DMS79 treated with DMSO at 0.1 percent for 48 hours (cell line): Measurements from ENCODE around the gene MED27.
A peak's percentile ranks its signal among the peaks of the same experiment; 100 is the strongest.
"Not testable (repeated sequence)": the region's sequence is repeated elsewhere in the genome, so short reads cannot be mapped to it uniquely, and the experiment has no call there.

Source experiments
- DNase-seq: peaks from one replicate; lab custom pipeline; 2025; lab: John Stamatoyannopoulos, UW

The MED27 gene

GRCh38 chr9:132075853-132076252, 3.8 kb downstream of the MED27 start:
- DNase-seq = no peak

- DNase-seq = no peak
Observed at GRCh38 chr9:132074736-132075135, 4.9 kb downstream of the MED27 start.

DNA sequence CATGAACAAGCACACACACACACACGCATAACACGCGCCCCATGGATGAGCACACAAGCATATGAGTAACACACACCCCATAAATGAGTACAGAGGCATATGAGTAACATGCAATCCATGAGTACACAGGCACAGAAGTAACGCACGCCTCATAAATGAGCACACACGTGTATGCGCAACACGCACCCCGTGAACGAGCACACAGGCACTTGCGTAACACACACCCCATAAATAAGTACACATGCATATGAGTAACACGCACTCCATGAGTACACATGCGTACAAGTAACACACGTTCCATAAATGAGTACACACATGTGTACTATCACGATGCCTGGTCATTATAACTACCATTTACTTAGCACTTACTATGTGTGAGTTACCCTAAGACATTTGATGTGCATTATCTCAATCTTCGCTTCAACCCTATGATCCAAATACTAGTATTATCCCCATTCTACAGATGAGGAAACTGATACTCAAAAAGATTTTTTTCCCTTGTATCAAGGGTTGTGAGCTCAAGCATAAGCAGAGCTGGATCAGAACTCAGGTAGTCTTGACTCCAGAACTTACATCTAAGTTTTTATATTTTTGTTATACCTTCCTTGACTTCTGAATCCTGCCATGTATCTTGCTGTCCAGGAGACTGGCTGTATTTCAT, 7.7 kb downstream of the MED27 start:
- DNase-seq = no peak

DNA sequence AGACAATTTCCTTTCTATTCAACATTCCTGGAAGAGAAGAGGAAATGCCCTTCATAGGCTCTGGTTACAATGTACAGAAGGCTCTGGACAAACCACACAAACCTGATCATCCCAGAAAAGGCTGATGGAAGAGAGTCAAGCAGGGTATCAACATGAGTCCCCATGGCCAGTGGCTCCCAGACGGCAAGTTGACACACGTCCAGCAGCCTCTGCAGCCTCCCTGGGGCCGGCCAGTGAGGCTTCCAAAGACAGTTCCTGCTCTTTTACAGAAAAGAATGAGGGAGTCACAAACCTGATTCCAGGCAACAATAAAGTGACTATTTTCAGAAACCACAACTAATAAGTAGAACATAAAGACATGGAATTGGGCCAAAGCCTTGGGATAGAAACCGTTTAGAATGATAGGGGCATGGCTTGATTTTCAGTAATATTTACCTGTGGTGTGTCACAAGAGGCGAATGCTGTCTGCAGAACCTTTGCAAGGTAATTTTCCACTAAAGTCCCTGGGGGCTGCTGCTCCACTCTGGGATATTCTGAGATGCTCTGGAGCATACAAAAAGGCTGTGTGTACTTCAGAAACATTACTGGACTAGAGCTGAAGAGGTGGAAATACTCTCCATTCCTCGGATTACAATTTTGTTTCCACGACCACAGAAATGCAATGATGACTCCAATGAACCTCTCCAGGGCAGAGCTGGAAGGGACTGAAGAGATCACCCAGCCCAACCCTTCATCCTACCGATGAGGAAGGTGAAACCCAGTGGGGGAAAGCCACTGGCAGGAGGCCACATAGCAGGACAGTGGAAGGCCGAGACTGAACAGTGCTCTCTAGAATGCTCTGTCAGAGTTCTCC, 10.4 kb downstream of the MED27 start:
- peak; percentile 93 for DNase-seq

DNA sequence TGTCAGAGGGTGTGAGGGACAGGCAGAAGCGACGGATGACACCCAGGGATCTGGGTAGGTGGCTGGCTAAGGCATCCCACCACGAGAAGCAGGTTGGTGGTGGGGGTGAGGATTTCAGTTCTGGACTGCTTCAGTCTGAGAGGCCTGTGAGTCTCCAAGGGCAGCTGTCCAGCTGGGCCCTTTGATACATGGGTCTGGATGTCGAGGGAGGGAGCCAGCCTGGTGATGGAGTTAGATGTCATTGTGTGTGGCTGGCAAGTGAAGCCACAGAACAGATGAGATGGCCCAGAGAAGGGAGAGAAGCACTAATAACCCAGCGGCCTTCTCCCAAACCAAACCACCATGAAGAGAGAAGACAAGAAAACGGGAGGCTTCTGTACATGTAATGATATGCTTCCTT, 11.1 kb downstream of the MED27 start:
- DNase-seq = no peak

- no peak for DNase-seq
Observed at GRCh38 chr9:132066511-132066910, 13.2 kb downstream of the MED27 start.

DNA sequence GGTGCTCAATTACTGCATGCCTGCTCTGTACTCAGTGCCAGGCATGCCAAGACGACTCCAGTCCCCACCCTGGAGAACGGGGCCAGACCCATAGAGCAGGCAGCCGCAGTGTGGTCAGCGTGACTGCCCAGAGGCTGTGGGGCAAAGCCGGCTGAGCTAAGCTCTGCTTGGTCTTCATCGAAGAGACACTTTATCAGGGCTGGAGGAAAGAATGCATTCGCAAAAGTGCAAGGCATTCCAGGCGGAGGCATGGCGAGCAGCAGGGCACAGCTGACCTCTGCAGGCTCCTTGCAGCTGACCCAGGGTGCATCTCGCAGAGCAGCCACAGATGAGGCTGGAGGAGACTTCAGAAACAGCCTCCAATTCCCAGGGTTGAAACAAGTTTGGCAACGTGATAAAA, 13.6 kb downstream of the MED27 start:
- no peak for DNase-seq

DNA sequence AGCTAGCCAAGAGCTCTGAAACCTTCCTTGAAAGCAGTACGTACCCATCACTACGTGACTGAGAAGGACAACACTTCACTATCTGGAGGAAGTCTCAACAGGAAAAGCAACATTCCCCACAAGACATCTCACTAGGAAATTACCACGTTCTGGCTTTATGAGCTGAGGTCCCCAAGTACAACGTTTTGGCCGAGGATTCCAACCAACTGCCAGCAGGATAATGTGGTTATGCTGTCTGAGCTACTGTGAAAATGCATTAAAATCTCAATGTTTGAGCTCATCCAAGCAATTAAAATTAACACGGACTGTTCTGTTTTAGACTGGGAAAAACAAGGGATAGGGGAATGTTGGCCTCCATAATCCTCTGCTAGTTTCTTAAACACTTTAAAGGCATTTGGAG, 16.4 kb downstream of the MED27 start:
- DNase-seq = no peak

- no peak for DNase-seq
Observed at GRCh38 chr9:132062806-132063205, 16.9 kb downstream of the MED27 start.

GRCh38 chr9:132061526-132061925, 18.1 kb downstream of the MED27 start:
- no peak for DNase-seq

DNA sequence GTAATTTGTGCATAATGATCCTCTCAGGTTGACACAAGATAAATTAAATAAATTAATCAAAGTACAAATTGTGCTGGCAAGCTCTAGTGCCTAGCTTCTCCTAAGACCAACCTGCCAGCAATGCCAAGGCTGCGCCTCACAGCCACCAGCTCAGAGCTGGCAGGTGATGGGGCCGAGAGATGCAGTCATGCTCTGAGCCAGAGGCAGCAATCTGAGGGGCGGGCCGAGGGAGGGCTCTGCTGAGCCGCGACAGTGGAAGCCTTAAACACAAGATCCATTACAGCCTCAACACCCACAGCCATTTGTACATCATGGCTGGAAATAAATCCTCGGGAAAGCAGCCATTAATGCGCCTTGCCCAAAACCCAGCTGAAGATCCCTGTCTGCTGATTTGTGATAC, 20.3 kb downstream of the MED27 start:
- peak; percentile 27 for DNase-seq

- not testable (repeated sequence) for DNase-seq
Observed at GRCh38 chr9:132058226-132058625, 21.4 kb downstream of the MED27 start.

- peak; percentile 61 for DNase-seq
Observed at GRCh38 chr9:132056717-132057560, 22.7 kb downstream of the MED27 start.

DNA sequence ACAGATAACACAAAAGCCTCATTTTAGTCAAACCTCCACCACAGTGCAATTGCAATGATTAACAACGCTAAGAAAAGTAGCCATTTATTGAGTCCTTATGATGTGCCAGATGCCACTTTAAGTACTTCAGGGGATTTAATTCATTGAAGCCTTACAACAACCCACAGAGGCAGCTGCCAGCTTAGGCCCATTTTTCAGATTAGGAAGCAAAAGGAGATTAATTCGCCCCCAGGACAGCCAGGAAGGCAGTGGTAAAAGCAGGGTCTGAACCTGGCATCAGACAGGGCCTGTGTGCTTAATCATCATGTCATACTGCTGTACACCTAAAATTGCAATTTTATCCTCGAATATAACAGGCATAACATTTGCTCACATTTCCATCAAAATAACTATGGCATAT, 23.9 kb downstream of the MED27 start:
- peak; percentile 70 for DNase-seq

- peak; percentile 8 for DNase-seq
Observed at GRCh38 chr9:132054024-132054423, 25.6 kb downstream of the MED27 start.

- DNase-seq = no peak
Observed at GRCh38 chr9:132049900-132050299, 29.8 kb downstream of the MED27 start.

- DNase-seq = no peak
Observed at GRCh38 chr9:132049323-132049882, 30.3 kb downstream of the MED27 start.

GRCh38 chr9:132048201-132048600, 31.5 kb downstream of the MED27 start:
- DNase-seq = no peak

DNA sequence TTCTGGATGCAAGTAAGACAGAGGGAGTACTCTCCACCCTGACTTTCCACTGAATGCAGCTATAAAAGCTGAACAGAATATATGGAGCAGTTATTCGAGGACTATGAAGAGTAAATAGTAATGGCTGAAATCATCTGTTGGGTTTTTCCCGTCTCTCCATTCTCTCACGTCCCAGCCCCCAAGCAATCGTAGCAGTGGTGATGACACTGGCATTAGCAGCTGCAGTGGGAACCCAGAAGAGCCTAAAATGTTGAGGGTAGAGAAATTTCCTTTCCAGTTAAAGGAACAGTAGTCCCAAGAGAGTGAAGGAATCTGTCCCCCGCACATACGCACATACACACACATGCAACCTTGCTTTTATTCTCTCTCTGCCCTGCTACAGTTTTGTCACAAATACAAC, 33.2 kb downstream of the MED27 start:
- no peak for DNase-seq

GRCh38 chr9:132044176-132044875, 35.3 kb downstream of the MED27 start:
- no peak for DNase-seq

DNA sequence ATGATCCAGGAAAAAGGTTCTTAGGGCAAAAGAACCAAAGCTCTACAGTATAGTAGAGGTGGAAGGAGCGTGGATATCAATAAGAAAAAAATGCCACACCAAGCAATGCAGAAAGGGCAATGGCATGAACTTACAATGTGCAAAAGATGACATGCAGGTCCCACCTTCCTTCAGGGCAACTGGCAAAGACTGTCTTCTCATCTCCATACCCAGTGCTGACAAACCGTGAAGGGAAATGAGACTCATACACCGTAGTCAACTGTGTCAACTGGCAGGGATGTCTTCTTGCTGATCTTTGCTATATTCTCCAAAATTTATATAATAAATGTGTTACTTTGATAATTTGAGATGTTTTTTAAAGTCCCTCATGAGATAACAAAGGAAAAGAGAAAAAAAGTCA, 36.0 kb downstream of the MED27 start:
- no peak for DNase-seq

- no peak for DNase-seq
Observed at GRCh38 chr9:132042324-132042723, 37.3 kb downstream of the MED27 start.
